Upper lobe of right lung (tissue), 1 donor: ENCODE results near the gene PYGO2. TPM values are rescaled to one million over a fixed set of nuclear protein-coding genes. Genes with fewer than 3 reads are reported as not detected.

ENCODE experiments used
- ATAC-seq: fragments of 200-7000 bp; cut with Tn5 transposase; one replicate; pipeline ENCODE4 v1.9.1; 2020; ENCODE audit warnings: mild to moderate bottlenecking, moderate library complexity
- DNase-seq: peaks from one replicate; pipeline ENCODE4 v3.0.0-alpha.2; 2020
- H3K27ac ChIP-seq: fragments of 200-600 bp; one replicate; pipeline ENCODE4 v1.8.0; 2022
- H3K27me3 ChIP-seq: fragments of 200-600 bp; one replicate; pipeline ENCODE4 v1.8.0; 2022; ENCODE audit warnings: mild to moderate bottlenecking
- H3K36me3 ChIP-seq: fragments of 200-600 bp; one replicate; pipeline ENCODE4 v1.8.0; 2022
- H3K4me1 ChIP-seq: fragments of 200-600 bp; one replicate; pipeline ENCODE4 v1.8.0; 2022
- H3K4me3 ChIP-seq: fragments of 200-600 bp; one replicate; pipeline ENCODE4 v1.8.0; 2022; ENCODE audit warnings: mild to moderate bottlenecking
- H3K9me3 ChIP-seq: fragments of 200-600 bp; one replicate; pipeline ENCODE4 v1.8.0; 2022
- CTCF ChIP-seq: fragments of 200-600 bp; IDR thresholded peaks from one replicate; pipeline ENCODE4 v1.8.0; 2022; ENCODE audit warnings: antibody characterized with exemption
- intact Hi-C: fragments of 100-400 bp; cut with DNase I; formaldehyde crosslinking; loops from one replicate; pipeline ENCODE4 v1.11.0; 2022
- total RNA-seq: library from RNA; stranded (reverse); fragmentation: NEBNext Ultra II Directional; extraction: Animal tissue kit (Norgen Biotek cat#: 25700); gene quantifications from one replicate; pipeline ENCODE4 v1.2.1, GENCODE V29; 2021
- donor health status: DM: no; HTN: yes; CAD: no; lungs with severe emphysema.

PYGO2 gene
- total RNA-seq, 1 donor from 2014 or later = 27.0 TPM

GRCh38 chr1:154967331-154967950, 5.9 kb upstream of the PYGO2 start:
- peaks cover 46% of the 10 kb centered on the region for H3K4me1 ChIP-seq
- DNase-seq (no peak), ATAC-seq (no peak)
- H3K36me3 ChIP-seq = peaks cover 57% of the 10 kb centered on the region
- H3K4me3 ChIP-seq = no peak overlapping the region
- no peak for TF ChIP-seq CTCF
- no peaks in the 10 kb centered on the region for H3K9me3 ChIP-seq
- H3K27ac ChIP-seq = peak overlapping the region; percentile 93
- no peaks in the 10 kb centered on the region for H3K27me3 ChIP-seq
- intact Hi-C loops = no loop called here

DNA sequence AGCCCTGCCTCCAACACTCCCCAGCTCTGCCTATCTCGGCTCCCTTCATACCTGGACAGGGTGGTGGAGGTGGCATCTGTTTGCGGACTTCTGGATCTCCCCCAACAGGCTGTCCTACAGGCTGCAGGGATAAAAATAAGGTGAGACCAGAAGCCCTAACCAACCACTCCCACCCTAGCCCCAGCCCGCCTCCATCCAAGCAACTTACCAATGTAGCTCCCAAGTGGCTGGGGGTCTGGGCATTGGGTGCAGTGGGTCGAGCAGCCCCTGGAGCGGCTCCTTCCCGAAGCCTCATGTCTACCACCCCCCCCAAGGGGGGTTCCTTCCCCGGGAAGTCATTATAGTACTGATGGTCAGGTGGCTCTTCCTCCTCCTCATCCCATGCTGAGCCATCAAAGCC, 4.5 kb upstream of the PYGO2 start:
- Histone ChIP-seq H3K27me3 (no peaks in the 10 kb centered on the region), H3K4me1 (peaks cover 35% of the 10 kb centered on the region), H3K9me3 (no peaks in the 10 kb centered on the region), H3K4me3 (no peak overlapping the region), H3K36me3 (peaks cover 57% of the 10 kb centered on the region), H3K27ac (no peak overlapping the region)
- intact Hi-C loops = no loop called here
- no peak for DNase-seq
- no peak for TF ChIP-seq CTCF
- no peak for ATAC-seq

DNA sequence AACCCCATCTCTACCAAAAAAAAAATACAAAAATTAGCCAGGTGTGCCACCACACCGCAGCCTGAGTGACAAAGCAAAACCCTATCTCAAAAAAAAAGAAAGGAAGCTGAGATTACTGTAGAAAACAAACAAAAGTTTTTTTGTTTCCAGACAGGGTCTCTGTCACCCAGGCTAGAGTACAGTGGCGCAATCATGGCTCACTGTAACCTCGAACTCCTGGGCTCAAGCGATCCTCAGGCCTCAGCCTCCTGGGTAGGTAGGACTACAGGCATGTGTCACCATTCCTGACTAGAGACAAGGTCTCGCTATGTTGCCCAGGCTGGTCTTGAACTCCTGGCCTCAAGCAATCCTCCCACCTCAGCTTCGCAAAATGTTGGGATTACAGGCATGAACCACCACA, 2.8 kb upstream of the PYGO2 start:
- no peak overlapping the region for H3K27ac ChIP-seq

GRCh38 chr1:154963643-154964042, 2.1 kb upstream of the PYGO2 start:
- intact Hi-C loops = no loop called here
- Histone ChIP-seq H3K36me3 (peaks cover 62% of the 10 kb centered on the region), H3K4me3 (no peak overlapping the region), H3K4me1 (peaks cover 22% of the 10 kb centered on the region), H3K27ac (no peak overlapping the region), H3K27me3 (no peaks in the 10 kb centered on the region), H3K9me3 (no peaks in the 10 kb centered on the region)
- ATAC-seq (no peak), DNase-seq (no peak)
- no peak for TF ChIP-seq CTCF

More for the DNA sequence above, 2.8 kb upstream of the PYGO2 start:
- peaks cover 60% of the 10 kb centered on the region for H3K36me3 ChIP-seq
- no peak overlapping the region for H3K4me3 ChIP-seq
- intact Hi-C loops = no loop called here
- no peak for TF ChIP-seq CTCF
- no peaks in the 10 kb centered on the region for H3K27me3 ChIP-seq
- no peak for DNase-seq
- ATAC-seq = no peak
- no peaks in the 10 kb centered on the region for H3K9me3 ChIP-seq
- peaks cover 29% of the 10 kb centered on the region for H3K4me1 ChIP-seq

DNA sequence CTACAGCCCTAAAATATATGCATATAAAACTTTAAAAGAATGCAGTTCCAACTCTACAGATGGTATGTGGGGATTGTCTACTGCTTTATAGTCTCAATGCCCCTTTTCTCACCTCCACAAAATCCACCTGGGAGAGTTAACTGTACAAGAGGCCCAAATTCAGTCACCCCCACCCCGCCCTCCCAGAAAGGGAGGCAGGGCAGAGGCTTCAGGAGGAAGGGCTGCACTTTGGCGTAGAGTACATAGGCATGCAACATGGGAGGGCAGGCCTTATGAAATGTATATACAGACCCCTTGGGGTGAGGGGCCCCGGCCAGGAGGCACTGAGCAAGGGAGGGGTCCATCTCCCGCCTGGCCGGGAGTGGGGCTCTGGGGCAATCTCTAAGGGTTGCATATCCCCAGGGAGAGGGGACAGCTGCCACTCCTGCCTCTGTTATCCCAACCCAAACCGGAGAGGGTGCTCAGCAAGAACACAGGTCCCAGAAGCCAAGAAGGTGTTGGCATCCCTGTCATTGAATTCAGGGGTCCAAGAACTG, 1.3 kb upstream of the PYGO2 start:
- peaks cover 20% of the 10 kb centered on the region for H3K4me1 ChIP-seq
- TF ChIP-seq CTCF = no peak
- H3K9me3 ChIP-seq = no peaks in the 10 kb centered on the region
- ATAC-seq (no peak), DNase-seq (no peak)
- intact Hi-C loops = no loop called here
- no peaks in the 10 kb centered on the region for H3K27me3 ChIP-seq
- peak overlapping the region; percentile 98 for H3K27ac ChIP-seq
- peaks cover 58% of the 10 kb centered on the region for H3K36me3 ChIP-seq
- H3K4me3 ChIP-seq = peak overlapping the region; percentile 90
